GM12878 (cell line): ENCODE measurements around the gene UQCC2. TPM values are rescaled to one million over a fixed set of nuclear protein-coding genes. Genes with fewer than 3 reads are reported as not detected.

Experiments used
- ATAC-seq: fragments of 200-7000 bp; cut with Tn5 transposase; 3 replicates; pipeline ENCODE4 v1.9.1; 2020; ENCODE audit warnings: mild to moderate bottlenecking, moderate library complexity
- BruUV-seq: library from RNA; stranded (reverse); fragments of 400-500 nt; replicated peaks from 2 replicates; lab custom pipeline; 2021; lab: Mats Ljungman, UMichigan
- CTCF ChIA-PET: fragments of 300-600 bp; sonication (Branson Sonifier 250); formaldehyde crosslinking; extraction: SDS; loops from one replicate; lab custom pipeline; 2021; ENCODE audit warnings: inconsistent platforms; lab: Yijun Ruan, JAX
- POLR2A ChIA-PET: fragments of 350-600 bp; formaldehyde crosslinking; extraction: SDS; loops from one replicate; lab custom pipeline; 2021; ENCODE audit warnings: inconsistent platforms; lab: Charles Lee
- RAD21 ChIA-PET: fragments of 300-600 bp; sonication (Branson Sonifier 250); formaldehyde crosslinking; loops from one replicate; lab custom pipeline; 2023; ENCODE audit warnings: antibody characterized with exemption; ENCODE audit not compliant: unreplicated experiment; lab: Charles Lee
- SMC1A ChIA-PET: fragments of 300-600 bp; sonication (Branson Sonifier 250); formaldehyde crosslinking; loops from one replicate; lab custom pipeline; 2023; ENCODE audit not compliant: unreplicated experiment, uncharacterized antibody; lab: Charles Lee
- DNase-seq: peaks from one replicate; pipeline ENCODE4 v3.0.0-alpha.2; 2011; ENCODE audit warnings: low read depth, low spot score
- FAIRE-seq: peaks from 3 replicates; lab custom pipeline; 2011; peaks lifted over from hg19 to GRCh38; lab: Jason Lieb, UNC
- H2AFZ ChIP-seq: 2 replicates; pipeline ENCODE4 v1.6.0; 2011; ENCODE audit warnings: low read depth, low read length, control low read depth; ENCODE audit not compliant: control insufficient read depth
- H3K27ac ChIP-seq: 2 replicates; pipeline ENCODE4 v1.5.1; 2011; ENCODE audit warnings: control low read depth; ENCODE audit not compliant: control insufficient read depth, insufficient read depth
- H3K27me3 ChIP-seq, 2 experiments: replicated peaks in 1 of 2; 2 replicates each; pipeline versions ENCODE4 v1.6.0 to v1.6.1; 2011; ENCODE audit warnings: low read length in 1 of 2; ENCODE audit not compliant: control insufficient read depth in 2 of 2, insufficient read depth in 2 of 2
- H3K36me3 ChIP-seq, 2 experiments: 2 replicates each; pipeline ENCODE4 v1.5.1; 2011; ENCODE audit warnings: low read length in 1 of 2; ENCODE audit not compliant: control insufficient read depth in 2 of 2, insufficient read depth in 2 of 2
- H3K4me1 ChIP-seq: 2 replicates; pipeline ENCODE4 v1.6.1; 2011; ENCODE audit warnings: mild to moderate bottlenecking, low read length, moderate library complexity, mixed read lengths; ENCODE audit not compliant: control insufficient read depth, insufficient read depth
- H3K4me2 ChIP-seq: 2 replicates; pipeline ENCODE4 v1.6.0; 2011; ENCODE audit warnings: control low read depth; ENCODE audit not compliant: control insufficient read depth, insufficient read depth
- H3K4me3 ChIP-seq: fragments of 200-600 bp; sonication (generic); 2 replicates; pipeline ENCODE4 v1.5.1; 2016
- H3K79me2 ChIP-seq: 2 replicates; pipeline ENCODE4 v1.6.0; 2011; ENCODE audit warnings: low read length; ENCODE audit not compliant: control insufficient read depth, insufficient read depth
- H3K9ac ChIP-seq: 2 replicates; pipeline ENCODE4 v1.8.0; 2011; ENCODE audit warnings: low read length, control low read depth, mixed read lengths; ENCODE audit not compliant: control insufficient read depth, insufficient read depth
- H3K9me3 ChIP-seq: replicated peaks from 3 replicates; pipeline ENCODE4 v1.5.1; 2011; ENCODE audit warnings: mild to moderate bottlenecking, low read length; ENCODE audit not compliant: control insufficient read depth, insufficient read depth
- H4K20me1 ChIP-seq: 2 replicates; pipeline ENCODE4 v1.6.0; 2011; ENCODE audit not compliant: control insufficient read depth, insufficient read depth
- BRCA1 ChIP-seq: IDR thresholded peaks from 2 replicates; pipeline ENCODE4 v1.6.1; 2011; ENCODE audit warnings: low read depth, low read length, improper control_type of control experiment
- CEBPB ChIP-seq, 2 experiments: fragments of 150-350 bp in 1 of 2; IDR thresholded peaks; 2 replicates each; pipeline ENCODE4 v1.6.1; 2012 to 2014; ENCODE audit warnings: low read depth in 2 of 2, low read length in 2 of 2, borderline replicate concordance in 1 of 2, inconsistent platforms in 1 of 2
- CHD4 ChIP-seq: fragments of 200-600 bp; sonication (generic); IDR thresholded peaks from 2 replicates; pipeline ENCODE4 v1.6.1; 2016; ENCODE audit warnings: mild to moderate bottlenecking
- DPF2 ChIP-seq: fragments of 450-650 bp; IDR thresholded peaks from 2 replicates; pipeline ENCODE4 v1.6.1; 2017; ENCODE audit warnings: mild to moderate bottlenecking
- ELK1 ChIP-seq: IDR thresholded peaks from 2 replicates; pipeline ENCODE4 v1.6.1; 2012; ENCODE audit warnings: low read depth, low read length, improper control_type of control experiment
- EZH2 ChIP-seq: IDR thresholded peaks from 2 replicates; pipeline ENCODE4 v1.6.1; 2012; ENCODE audit warnings: low read depth, mild to moderate bottlenecking, control low read depth, inconsistent platforms, low read length, borderline replicate concordance; ENCODE audit not compliant: control insufficient read depth
- HDAC2 ChIP-seq: fragments of 200-600 bp; sonication (generic); IDR thresholded peaks from 2 replicates; pipeline ENCODE4 v1.6.1; 2017
- HDGF ChIP-seq: fragments of 450-650 bp; IDR thresholded peaks from 2 replicates; pipeline ENCODE4 v1.6.1; 2016; ENCODE audit warnings: antibody characterized with exemption
- NFIC ChIP-seq: IDR thresholded peaks from 2 replicates; pipeline ENCODE4 v1.6.1; 2012; ENCODE audit warnings: low read depth, mild to moderate bottlenecking, inconsistent platforms, low read length, moderate library complexity
- NR2F1 ChIP-seq: fragments of 450-650 bp; conservative IDR thresholded peaks from 2 replicates; pipeline ENCODE4 v1.6.1; 2017; ENCODE audit warnings: mild to moderate bottlenecking
- NRF1 ChIP-seq: conservative IDR thresholded peaks from 2 replicates; pipeline ENCODE4 v1.6.1; 2011; ENCODE audit warnings: mild to moderate bottlenecking, low read depth, low read length, improper control_type of control experiment
- POLR2A ChIP-seq: IDR thresholded peaks from 2 replicates; pipeline ENCODE4 v1.6.1; 2011; ENCODE audit warnings: low read depth, mild to moderate bottlenecking, low read length
- SRF ChIP-seq, 2 experiments: IDR thresholded peaks; 2 replicates each; pipeline ENCODE4 v1.6.1; 2011; ENCODE audit warnings: low read depth in 2 of 2, low read length in 2 of 2, mild to moderate bottlenecking in 1 of 2, moderate library complexity in 1 of 2
- USF2 ChIP-seq: IDR thresholded peaks from 2 replicates; pipeline ENCODE4 v1.6.1; 2011; ENCODE audit warnings: low read depth, low read length, improper control_type of control experiment, borderline replicate concordance
- ZBTB33 ChIP-seq: fragments of 450-650 bp; IDR thresholded peaks from 2 replicates; pipeline ENCODE4 v1.6.1; 2017; ENCODE audit warnings: mild to moderate bottlenecking
- ZBTB4 ChIP-seq: fragments of 450-650 bp; formaldehyde crosslinking; IDR thresholded peaks from 2 replicates; pipeline ENCODE4 v1.4.0; 2022; ENCODE audit warnings: mild to moderate bottlenecking, moderate library complexity
- ZNF24 ChIP-seq: fragments of 450-650 bp; IDR thresholded peaks from 2 replicates; pipeline ENCODE4 v1.6.1; 2017; ENCODE audit warnings: antibody characterized with exemption, mild to moderate bottlenecking
- WGBS: methylation state at CpG from one replicate; pipeline ENCODE4 v1.1.6; 2016; ENCODE audit warnings: low lambda C conversion rate; ENCODE audit not compliant: insufficient replicate concordance, insufficient coverage; ENCODE audit errors: missing lambda C conversion rate; 5-methylcytosine and 5-hydroxymethylcytosine counted together
- in situ Hi-C: fragments of 300-500 bp; cut with MboI; formaldehyde crosslinking; loops from 9 replicates; pipeline ENCODE4 v1.14.3; 2018; ENCODE audit warnings: mixed read lengths
- intact Hi-C: fragments of 100-400 bp; cut with micrococcal nuclease; formaldehyde crosslinking; loops from one replicate; pipeline ENCODE4 v1.14.2; 2022; ENCODE audit not compliant: unreplicated experiment
- polyA plus RNA-seq, 11 experiments: library from polyadenylated mRNA; depleted of rRNA in 4 of 11; unstranded in 6 of 11; stranded (reverse) in 5 of 11; fragments of >200 nt; fragmentation: Nextera tagmentation in 4 of 11; fragmentation: Illumina TruSeq in 1 of 11; extraction: Ambion mirVana in 4 of 11; extraction: Trizol in 1 of 11; gene quantifications; 1 replicate in 1 of 11; 2 replicates in 10 of 11; pipeline versions ENCODE4 v1.2.1 to v1.2.3, GENCODE V29; 2011 to 2016; ENCODE audit warnings: inconsistent platforms in 2 of 11, missing spikeins in 2 of 11, low read depth in 1 of 11
- total RNA-seq, 4 experiments: library from RNA; depleted of rRNA in 3 of 4; stranded (reverse); fragments of >200 nt in 3 of 4; fragmentation: Illumina TruSeq in 1 of 4; extraction: Trizol in 1 of 4; gene quantifications; 2 replicates each; pipeline versions ENCODE4 v1.2.1 to v1.2.3, GENCODE V29; 2013 to 2021

The UQCC2 gene
- total and polyA plus RNA-seq, 10 of the 15 experiments (the other 5 are each of a cell fraction or from before 2014, with no cell fraction given): 40.6 to 478 (median 71.2) TPM

- TF ChIP-seq ZBTB33 (no peak), ZBTB4 (no peak), SRF (IDR thresholded peaks at IDR 0.05; ENCODE audit: low read depth in 2 of 2, low read length in 2 of 2) (no peak), EZH2 (no peak)
Measured at GRCh38 chr6:33694977-33695376, 16.5 kb downstream of the UQCC2 start (continued).

- no peak for DNase-seq
- no peaks in the 10 kb centered on the region for H4K20me1 ChIP-seq
- in situ Hi-C loops (no loop called here), intact Hi-C loops (no loop called here)
- H3K27ac ChIP-seq: no peak overlapping the region
- no peak for ATAC-seq
- ChIA-PET RAD21 (interaction anchor here (1.3 kb wide), 1 partner anchor 104 kb away, joined by 3 read pairs; no protein-coding TSS in a partner anchor), SMC1A (interaction anchor here (0.5 kb wide), 1 partner anchor 377 kb away, joined by 3 read pairs; the partner anchor contains the start of gene ZBTB22), POLR2A (interaction anchor here (0.6 kb wide), 1 partner anchor 260 kb away, joined by 3 read pairs; no protein-coding TSS in a partner anchor), CTCF (interaction anchor here (0.7 to 2.4 kb wide), 4 partner anchors 8 to 117 kb away, joined by 3 to 6 read pairs (median 4); no protein-coding TSS in a partner anchor)
- no peak overlapping the region for H3K4me3 ChIP-seq
- FAIRE-seq: no peak
- H3K27me3 ChIP-seq: no peaks in the 10 kb centered on the region
- H3K79me2 ChIP-seq: no peaks in the 10 kb centered on the region
- H3K9me3 ChIP-seq: no peaks in the 10 kb centered on the region
- peaks cover 29% of the 10 kb centered on the region for H3K4me1 ChIP-seq
- H2AFZ ChIP-seq: no peak overlapping the region
- H3K4me2 ChIP-seq: no peak overlapping the region
- no TSS peak for BruUV-seq
- no peak overlapping the region for H3K9ac ChIP-seq
- WGBS: 82% methylated on average over 14 of the region's 19 CpGs
- peaks cover 30 to 40% of the 10 kb centered on the region in 2 experiments for H3K36me3 ChIP-seq
- TF ChIP-seq ZNF24 (no peak), BRCA1 (no peak), DPF2 (no peak), CEBPB (IDR thresholded peaks at IDR 0.05; ENCODE audit: borderline replicate concordance in 1 of 2, low read depth in 2 of 2, low read length in 2 of 2) (no peak), HDAC2 (no peak), CHD4 (no peak), ELK1 (no peak), NRF1 (no peak), NR2F1 (no peak), NFIC (no peak), POLR2A (no peak), USF2 (no peak), HDGF (no peak)
Measured at GRCh38 chr6:33694401-33694931, 17.0 kb downstream of the UQCC2 start.
